ENCODE measurements around the gene DBP. TPM values are rescaled to one million over a fixed set of nuclear protein-coding genes. Genes with fewer than 3 reads are reported as not detected.

The DBP gene
- polyA plus RNA-seq, 3 donors, result 12.8 to 22.3 (median 17.5) TPM

DNA sequence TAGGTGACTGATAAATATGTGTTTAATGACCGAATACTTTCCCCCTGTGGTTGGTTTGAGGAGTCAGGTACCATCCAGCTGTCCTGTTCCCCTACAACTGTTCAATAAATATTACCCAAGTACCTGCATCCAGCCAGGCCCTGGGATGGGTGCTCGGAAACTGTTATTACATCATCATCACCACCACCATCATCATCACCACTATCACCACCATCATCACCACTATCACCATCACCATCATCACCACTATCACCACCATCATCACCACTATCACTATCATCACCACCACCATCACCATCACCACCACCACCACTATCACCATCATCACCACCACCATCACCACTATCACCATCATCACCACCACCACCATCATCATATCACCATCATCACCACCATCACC, 31.6 kb upstream of the DBP start:
- H3K9ac ChIP-seq (ENCODE audit: insufficient read depth, low read length, poor library complexity, severe bottlenecking), result no peak overlapping the region
- H2AFZ ChIP-seq (ENCODE audit: insufficient read depth, low read depth, low read length, poor library complexity, severe bottlenecking), result no peak overlapping the region
- H3K36me3 ChIP-seq (replicated peaks in 1 of 2; ENCODE audit: control insufficient read depth in 1 of 2, insufficient read depth in 2 of 2, low read length in 2 of 2), result no peaks in the 10 kb centered on the region
- no peak overlapping the region for H3K4me2 ChIP-seq (replicated peaks; ENCODE audit: extremely low read depth, low read length, poor library complexity, severe bottlenecking)
- H3K27ac ChIP-seq (ENCODE audit: low read depth in 1 of 2, low read length in 2 of 2), result no peak overlapping the region
- intact Hi-C loops (cut with micrococcal nuclease), result no loop called here
- Mint-ChIP-seq H3K4me1 (no peaks in the 10 kb centered on the region), H3K4me3 (no peak overlapping the region), H3K9me3 (peaks cover 0 to 7% (median 6%) of the 10 kb centered on the region in 7 donors), H3K27ac (no peak overlapping the region), H3K27me3 (ENCODE audit: low read depth in 3 of 3) (peaks cover 0 to under 1% (median 0%) of the 10 kb centered on the region in 3 donors), H3K36me3 (no peaks in the 10 kb centered on the region)
- TF ChIP-seq, protein P1, sequence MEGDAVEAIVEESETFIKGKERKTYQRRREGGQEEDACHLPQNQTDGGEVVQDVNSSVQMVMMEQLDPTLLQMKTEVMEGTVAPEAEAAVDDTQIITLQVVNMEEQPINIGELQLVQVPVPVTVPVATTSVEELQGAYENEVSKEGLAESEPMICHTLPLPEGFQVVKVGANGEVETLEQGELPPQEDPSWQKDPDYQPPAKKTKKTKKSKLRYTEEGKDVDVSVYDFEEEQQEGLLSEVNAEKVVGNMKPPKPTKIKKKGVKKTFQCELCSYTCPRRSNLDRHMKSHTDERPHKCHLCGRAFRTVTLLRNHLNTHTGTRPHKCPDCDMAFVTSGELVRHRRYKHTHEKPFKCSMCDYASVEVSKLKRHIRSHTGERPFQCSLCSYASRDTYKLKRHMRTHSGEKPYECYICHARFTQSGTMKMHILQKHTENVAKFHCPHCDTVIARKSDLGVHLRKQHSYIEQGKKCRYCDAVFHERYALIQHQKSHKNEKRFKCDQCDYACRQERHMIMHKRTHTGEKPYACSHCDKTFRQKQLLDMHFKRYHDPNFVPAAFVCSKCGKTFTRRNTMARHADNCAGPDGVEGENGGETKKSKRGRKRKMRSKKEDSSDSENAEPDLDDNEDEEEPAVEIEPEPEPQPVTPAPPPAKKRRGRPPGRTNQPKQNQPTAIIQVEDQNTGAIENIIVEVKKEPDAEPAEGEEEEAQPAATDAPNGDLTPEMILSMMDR (IDR thresholded peaks at IDR 0.05), result no peak
- no peaks in the 10 kb centered on the region for H3K9me3 ChIP-seq (replicated peaks in 1 of 2; ENCODE audit: control insufficient read depth in 1 of 2, insufficient read depth in 1 of 2, low read length in 2 of 2)
- no peaks in the 10 kb centered on the region for H3K4me1 ChIP-seq (ENCODE audit: control insufficient read depth in 1 of 2, insufficient read depth in 2 of 2, low read length in 2 of 2)
- 92% methylated on average over 1 of the region's 2 CpGs for WGBS (ENCODE audit: insufficient coverage)
- no peaks in the 10 kb centered on the region for H3K27me3 ChIP-seq (ENCODE audit: control insufficient read depth in 2 of 2, insufficient read depth in 2 of 2, low read length in 2 of 2)
- no peaks in the 10 kb centered on the region for H3K79me2 ChIP-seq (ENCODE audit: insufficient read depth, low read length)
- no peaks in the 10 kb centered on the region for H4K20me1 ChIP-seq (ENCODE audit: insufficient read depth, low read length)
- no peak for DNase-seq
- H3K4me3 ChIP-seq (replicated peaks in 1 of 3; ENCODE audit: low read depth in 2 of 3, low read length in 3 of 3), result no peak overlapping the region

- Histone ChIP-seq H3K79me2 (ENCODE audit: insufficient read depth, low read length) (no peaks in the 10 kb centered on the region), H3K4me2 (replicated peaks; ENCODE audit: extremely low read depth, low read length, poor library complexity, severe bottlenecking) (no peak overlapping the region), H3K9me3 (replicated peaks in 1 of 2; ENCODE audit: control insufficient read depth in 1 of 2, insufficient read depth in 1 of 2, low read length in 2 of 2) (no peaks in the 10 kb centered on the region), H3K4me1 (ENCODE audit: control insufficient read depth in 1 of 2, insufficient read depth in 2 of 2, low read length in 2 of 2) (no peaks in the 10 kb centered on the region), H2AFZ (ENCODE audit: insufficient read depth, low read depth, low read length, poor library complexity, severe bottlenecking) (no peak overlapping the region), H3K9ac (ENCODE audit: insufficient read depth, low read length, poor library complexity, severe bottlenecking) (no peak overlapping the region), H3K27me3 (ENCODE audit: control insufficient read depth in 2 of 2, insufficient read depth in 2 of 2, low read length in 2 of 2) (no peaks in the 10 kb centered on the region), H3K27ac (ENCODE audit: low read depth in 1 of 2, low read length in 2 of 2) (no peak overlapping the region), H3K36me3 (replicated peaks in 1 of 2; ENCODE audit: control insufficient read depth in 1 of 2, insufficient read depth in 2 of 2, low read length in 2 of 2) (no peaks in the 10 kb centered on the region), H3K4me3 (replicated peaks in 1 of 3; ENCODE audit: low read depth in 2 of 3, low read length in 3 of 3) (no peak overlapping the region), H4K20me1 (ENCODE audit: insufficient read depth, low read length) (no peaks in the 10 kb centered on the region)
- Mint-ChIP-seq H3K4me3 (no peak overlapping the region), H3K4me1 (no peaks in the 10 kb centered on the region), H3K9me3 (peaks cover 0 to 7% (median 6%) of the 10 kb centered on the region in 7 donors), H3K27ac (no peak overlapping the region), H3K27me3 (ENCODE audit: low read depth in 3 of 3) (no peaks in the 10 kb centered on the region), H3K36me3 (no peaks in the 10 kb centered on the region)
- TF ChIP-seq, protein P1 (IDR thresholded peaks at IDR 0.05), result no peak
- intact Hi-C loops (cut with micrococcal nuclease), result no loop called here
- 93% methylated on average over 3 of the region's 3 CpGs for WGBS (ENCODE audit: insufficient coverage)
- DNase-seq, result no peak
Observed at GRCh38 chr19:48668332-48668731, 31.2 kb upstream of the DBP start.

All from CD14-positive monocyte (primary cell).